Calu3 (cell line): ENCODE results near the gene MOB3C. TPM values are rescaled to one million over a fixed set of nuclear protein-coding genes. Genes with fewer than 3 reads are reported as not detected.
A peak's percentile ranks its signal among the peaks of the same experiment; 100 is the strongest.
"Not testable (repeated sequence)": the region's sequence is repeated elsewhere in the genome, so short reads cannot be mapped to it uniquely, and the experiment has no call there.

Experiments used
- Bru-seq: library from RNA; stranded (reverse); fragments of 400-500 nt; gene quantifications from one replicate; lab custom pipeline; 2021; lab: Mats Ljungman, UMichigan
- BruChase-seq, 2 experiments: library from RNA; stranded (reverse); fragments of 400-500 nt; gene quantifications; one replicate each; lab custom pipeline; 2021; lab: Mats Ljungman, UMichigan
- BruUV-seq: library from RNA; stranded (reverse); fragments of 400-500 nt; replicated peaks from 2 replicates; lab custom pipeline; 2021; lab: Mats Ljungman, UMichigan
- CTCF ChIA-PET: fragments of 300-600 bp; sonication (Branson Sonifier 250); formaldehyde crosslinking; loops from one replicate; lab custom pipeline; 2022; ENCODE audit warnings: antibody characterized with exemption; lab: Charles Lee
- DNase-seq: peaks from one replicate; pipeline ENCODE4 v3.0.0; 2022
- H3K27ac Mint-ChIP-seq: one replicate; pipeline ENCODE4 v1.8.0; 2022; ENCODE audit warnings: mixed read lengths; ENCODE audit not compliant: unreplicated experiment
- H3K27me3 Mint-ChIP-seq: one replicate; pipeline ENCODE4 v1.8.0; 2022; ENCODE audit warnings: mixed read lengths; ENCODE audit not compliant: unreplicated experiment
- H3K36me3 Mint-ChIP-seq: one replicate; pipeline ENCODE4 v1.8.0; 2022; ENCODE audit warnings: mild to moderate bottlenecking, moderate library complexity, mixed read lengths; ENCODE audit not compliant: insufficient read depth, unreplicated experiment
- H3K4me1 Mint-ChIP-seq: one replicate; pipeline ENCODE4 v1.8.0; 2022; ENCODE audit warnings: mild to moderate bottlenecking, low read depth, mixed read lengths; ENCODE audit not compliant: unreplicated experiment
- H3K4me3 Mint-ChIP-seq: one replicate; pipeline ENCODE4 v1.8.0; 2022; ENCODE audit warnings: mild to moderate bottlenecking, low read depth, moderate library complexity, mixed read lengths; ENCODE audit not compliant: unreplicated experiment
- H3K9me3 Mint-ChIP-seq: one replicate; pipeline ENCODE4 v1.8.0; 2022; ENCODE audit warnings: low read depth, mixed read lengths; ENCODE audit not compliant: unreplicated experiment
- intact Hi-C: fragments of 100-400 bp; cut with micrococcal nuclease; formaldehyde crosslinking; loops from one replicate; pipeline ENCODE4 v1.10.0; 2022; ENCODE audit not compliant: unreplicated experiment
- long read RNA-seq: library from polyadenylated mRNA; stranded (forward); transcript quantifications from one replicate; pipeline ENCODE4 v2.0.0, GENCODE V29; 2022
- total RNA-seq: library from RNA; stranded (reverse); gene quantifications from 2 replicates; pipeline ENCODE4 v1.2.3, GENCODE V29; 2022
- TF ChIP-seq, protein P1 (sequence below): fragments of 200-600 bp; IDR thresholded peaks from one replicate; pipeline ENCODE4 v1.8.0; 2022; ENCODE audit warnings: antibody characterized with exemption; ENCODE audit not compliant: unreplicated experiment

Gene MOB3C
- total RNA-seq (8.3 and 9.3 TPM in 2 replicates), Bru-seq, nascent RNA (percentile 57 among the genes with signal in this experiment), BruChase-seq, experiment 1, labeled RNA remaining after a 6-hour chase (percentile 57 among the genes with signal in this experiment), BruChase-seq, experiment 2, labeled RNA remaining after a 2-hour chase (percentile 62 among the genes with signal in this experiment)
- long read RNA-seq, full-length matches to known transcripts: 8 of 8 reads
- long read RNA-seq, partial matches to known transcripts: 0 of 8 reads
- long read RNA-seq, other reads (novel, unspliced or antisense): 0 of 8 reads

DNA sequence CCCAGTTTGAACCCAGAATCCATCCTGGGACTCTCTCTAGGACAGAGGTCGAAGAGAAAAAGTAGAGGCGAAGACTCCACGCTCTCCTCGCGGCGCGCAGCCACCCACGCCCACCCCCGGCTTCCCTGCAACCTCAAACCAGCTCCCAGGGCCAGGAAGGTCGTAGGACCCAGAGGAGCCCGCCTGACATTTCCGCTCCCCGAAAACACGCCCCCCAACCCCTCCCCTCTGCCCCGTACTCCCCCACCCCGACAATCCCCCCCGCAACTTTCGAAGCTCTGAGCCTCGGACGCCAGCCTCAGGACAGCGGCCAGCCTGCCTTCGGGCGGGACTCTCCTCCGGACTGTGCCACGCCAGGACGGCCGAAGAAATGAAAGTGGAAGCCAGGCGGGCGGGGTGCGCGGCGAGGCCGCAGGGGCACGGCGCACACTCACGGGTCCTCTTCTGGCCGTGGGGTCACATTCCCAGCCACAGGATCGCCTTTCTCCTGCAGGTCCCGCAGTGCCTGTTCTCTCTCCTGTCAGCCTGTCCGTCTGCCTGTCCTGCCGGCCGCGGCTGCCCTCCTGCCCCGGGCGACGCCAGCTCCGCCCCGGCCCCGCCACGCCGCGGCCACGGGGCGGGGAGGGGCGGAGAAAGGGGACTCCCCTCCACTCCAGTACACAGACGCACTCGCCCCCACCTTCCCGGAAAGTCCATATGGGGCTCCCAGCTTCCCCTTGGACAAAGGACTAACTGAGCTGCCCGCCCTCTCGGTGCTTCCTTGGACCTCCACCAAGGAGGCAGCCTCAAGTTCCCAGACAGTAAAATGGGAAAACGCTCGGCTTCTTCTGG is at the start of gene MOB3C:
Gene MOB3C, minus strand, starts transcription at position 535 of the 831 bp plus-strand sequence. CDS start 3,490 bp downstream, outside the sequence.
- CTCF ChIA-PET: interaction anchor here (0.6 to 1.4 kb wide), 7 partner anchors 13 to 174 kb away, joined by 3 to 6 read pairs (median 3); partner anchors contain the start of gene MKNK1
- Mint-ChIP-seq H3K36me3 (peaks cover 14% of the 10 kb centered on the region), H3K4me1 (peaks cover 15% of the 10 kb centered on the region), H3K27ac (peak within 1 kb of the TSS; percentile 62), H3K4me3 (peak within 1 kb of the TSS; percentile 90), H3K9me3 (no peaks in the 10 kb centered on the region), H3K27me3 (peaks cover 12% of the 10 kb centered on the region)
- peak; percentile 71 for DNase-seq
- intact Hi-C loops: no loop called here
- TF ChIP-seq, protein P1, sequence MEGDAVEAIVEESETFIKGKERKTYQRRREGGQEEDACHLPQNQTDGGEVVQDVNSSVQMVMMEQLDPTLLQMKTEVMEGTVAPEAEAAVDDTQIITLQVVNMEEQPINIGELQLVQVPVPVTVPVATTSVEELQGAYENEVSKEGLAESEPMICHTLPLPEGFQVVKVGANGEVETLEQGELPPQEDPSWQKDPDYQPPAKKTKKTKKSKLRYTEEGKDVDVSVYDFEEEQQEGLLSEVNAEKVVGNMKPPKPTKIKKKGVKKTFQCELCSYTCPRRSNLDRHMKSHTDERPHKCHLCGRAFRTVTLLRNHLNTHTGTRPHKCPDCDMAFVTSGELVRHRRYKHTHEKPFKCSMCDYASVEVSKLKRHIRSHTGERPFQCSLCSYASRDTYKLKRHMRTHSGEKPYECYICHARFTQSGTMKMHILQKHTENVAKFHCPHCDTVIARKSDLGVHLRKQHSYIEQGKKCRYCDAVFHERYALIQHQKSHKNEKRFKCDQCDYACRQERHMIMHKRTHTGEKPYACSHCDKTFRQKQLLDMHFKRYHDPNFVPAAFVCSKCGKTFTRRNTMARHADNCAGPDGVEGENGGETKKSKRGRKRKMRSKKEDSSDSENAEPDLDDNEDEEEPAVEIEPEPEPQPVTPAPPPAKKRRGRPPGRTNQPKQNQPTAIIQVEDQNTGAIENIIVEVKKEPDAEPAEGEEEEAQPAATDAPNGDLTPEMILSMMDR: no peak
- no TSS peak for BruUV-seq

DNA sequence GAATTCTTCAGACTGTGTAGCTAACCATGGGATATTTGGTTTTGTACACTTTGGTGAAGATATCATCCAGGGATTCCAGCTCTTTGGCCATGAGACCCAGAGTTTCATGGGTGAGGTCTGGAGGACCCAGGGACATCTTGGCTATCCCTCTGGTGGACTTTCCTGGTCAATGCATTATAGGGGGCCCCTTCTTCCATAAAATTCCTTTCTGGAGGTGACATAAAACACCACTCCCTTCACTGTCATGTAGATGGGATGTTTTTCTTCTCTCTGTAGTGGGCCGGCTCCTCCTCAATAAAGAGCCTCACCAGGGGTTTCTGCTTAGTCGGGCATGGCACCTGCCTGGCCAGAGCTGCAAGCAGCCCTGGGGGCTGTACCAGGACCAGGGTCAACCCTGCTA is 49.4 kb upstream of the MOB3C start:
- Mint-ChIP-seq H3K27ac (no peak overlapping the region), H3K4me1 (peaks cover 15% of the 10 kb centered on the region), H3K27me3 (no peaks in the 10 kb centered on the region), H3K36me3 (no peaks in the 10 kb centered on the region), H3K4me3 (no peak overlapping the region), H3K9me3 (no peaks in the 10 kb centered on the region)
- DNase-seq: no peak
- BruUV-seq: no TSS peak
- intact Hi-C loops: no loop called here
- CTCF ChIA-PET: interaction anchor here (0.9 kb wide), 1 partner anchor 13 kb away, joined by 3 read pairs; no protein-coding TSS in a partner anchor
- TF ChIP-seq, protein P1: no peak

DNA sequence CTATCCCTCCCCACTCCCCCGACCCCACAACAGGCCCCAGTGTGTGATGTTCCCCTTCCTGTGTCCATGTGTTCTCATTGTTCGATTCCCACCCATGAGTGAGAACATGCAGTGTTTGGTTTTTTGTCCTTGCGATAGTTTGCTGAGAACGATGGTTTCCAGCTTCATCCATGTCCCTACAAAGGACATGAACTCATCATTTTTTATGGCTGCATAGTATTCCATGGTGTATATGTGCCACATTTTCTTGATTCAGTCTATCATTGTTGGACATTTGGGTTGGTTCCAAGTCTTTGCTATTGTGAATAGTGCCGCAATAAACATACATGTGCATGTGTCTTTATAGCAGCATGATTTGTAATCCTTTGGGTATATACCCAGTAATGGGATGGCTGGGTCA is 46.3 kb upstream of the MOB3C start:
- intact Hi-C loops, CTCF ChIA-PET: not testable (repeated sequence)

DNA sequence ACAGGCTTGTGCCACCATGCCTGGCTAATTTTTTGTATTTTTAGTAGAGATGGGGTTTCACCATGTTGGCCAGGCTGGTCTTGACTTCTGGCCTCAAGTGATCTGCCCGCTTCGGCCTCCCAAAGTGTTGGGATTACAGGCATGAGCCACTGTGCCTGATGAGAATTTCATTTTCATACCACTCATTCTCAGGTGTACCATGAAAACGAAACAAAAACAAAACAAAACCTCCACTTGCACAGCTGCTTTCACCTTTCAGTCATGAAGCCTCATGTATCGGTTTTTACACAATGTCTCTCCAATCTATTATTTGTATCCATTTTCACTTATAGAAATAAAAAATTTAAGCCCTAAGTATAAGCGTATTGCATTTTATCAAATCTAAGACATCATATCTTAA is 43.5 kb upstream of the MOB3C start:
- H3K4me3 Mint-ChIP-seq, H3K4me1 Mint-ChIP-seq, DNase-seq, CTCF ChIA-PET, H3K9me3 Mint-ChIP-seq, H3K27ac Mint-ChIP-seq, intact Hi-C loops, H3K36me3 Mint-ChIP-seq, BruUV-seq, H3K27me3 Mint-ChIP-seq: not testable (repeated sequence)

More for the DNA sequence above, 46.3 kb upstream of the MOB3C start:
- H3K9me3 Mint-ChIP-seq, BruUV-seq, H3K36me3 Mint-ChIP-seq, H3K27me3 Mint-ChIP-seq, H3K27ac Mint-ChIP-seq, DNase-seq, H3K4me3 Mint-ChIP-seq: not testable (repeated sequence)
- H3K4me1 Mint-ChIP-seq: peaks cover 15% of the 10 kb centered on the region

DNA sequence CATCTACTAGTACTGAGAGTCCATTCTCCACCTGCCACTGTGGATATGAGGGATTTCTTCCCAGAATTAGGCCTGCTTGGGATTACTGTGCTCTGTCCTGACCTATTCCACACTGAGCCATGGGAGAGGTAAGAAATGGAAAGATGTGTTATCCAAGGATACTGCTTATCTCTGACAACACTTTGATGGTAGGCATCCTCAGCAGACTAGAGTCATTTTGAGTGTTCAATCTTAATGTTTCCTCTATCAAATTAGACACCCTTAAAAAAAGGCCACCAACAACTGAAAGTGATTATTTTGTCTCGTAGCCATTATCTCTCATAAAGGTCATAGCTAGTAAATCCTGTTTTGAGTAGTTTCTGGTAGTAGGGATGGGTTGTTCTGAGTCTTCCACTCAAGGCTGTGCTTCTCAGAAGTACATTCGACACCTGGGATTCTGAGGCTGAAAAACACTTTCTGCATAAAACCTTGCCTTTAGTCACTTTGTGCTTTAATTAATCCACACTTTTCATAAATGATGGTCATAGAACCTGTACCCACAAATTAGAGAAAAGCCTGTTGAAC is 42.8 kb upstream of the MOB3C start:
- DNase-seq: no peak
- TF ChIP-seq, protein P1: no peak
- BruUV-seq: no TSS peak
- no peaks in the 10 kb centered on the region for H3K4me1 Mint-ChIP-seq
- H3K4me3 Mint-ChIP-seq: no peak overlapping the region
- H3K27me3 Mint-ChIP-seq: no peaks in the 10 kb centered on the region
- peaks cover 3% of the 10 kb centered on the region for H3K9me3 Mint-ChIP-seq
- CTCF ChIA-PET: no interaction called here
- no peaks in the 10 kb centered on the region for H3K36me3 Mint-ChIP-seq
- no peak overlapping the region for H3K27ac Mint-ChIP-seq
- intact Hi-C loops: no loop called here
